Heart left ventricle (tissue), 16 donors: ENCODE data around the gene RPS5. TPM values are rescaled to one million over a fixed set of nuclear protein-coding genes. Genes with fewer than 3 reads are reported as not detected.
A peak's percentile ranks its signal among the peaks of the same experiment; 100 is the strongest.

ENCODE experiments used
- ATAC-seq, 4 donors: fragments of 200-7000 bp; cut with Tn5 transposase; one replicate each; pipeline ENCODE4 v1.9.1; 2020 to 2022; ENCODE audit warnings: moderate library complexity in 4 of 4, mild to moderate bottlenecking in 3 of 4, moderate number of reproducible peaks in 1 of 4
- DNase-seq, 5 donors: peaks; one replicate each; pipeline ENCODE4 v3.0.0-alpha.2; 2020
- H3K27ac ChIP-seq, 12 donors: fragments of 200-600 bp; sonication (generic) in 4 of 12; one replicate each; pipeline versions ENCODE4 v1.5.0 to v1.8.0; 2016 to 2022; ENCODE audit warnings: mild to moderate bottlenecking in 2 of 12
- H3K27me3 ChIP-seq, 9 donors: fragments of 200-600 bp; sonication (generic) in 2 of 9; one replicate each; pipeline versions ENCODE4 v1.5.1 to v1.8.0; 2016 to 2022; ENCODE audit warnings: mild to moderate bottlenecking in 3 of 9
- H3K36me3 ChIP-seq, 9 donors: fragments of 200-600 bp; sonication (generic) in 2 of 9; one replicate each; pipeline versions ENCODE4 v1.5.0 to v1.8.0; 2018 to 2022; ENCODE audit warnings: mild to moderate bottlenecking in 2 of 9
- H3K4me1 ChIP-seq, 12 donors: fragments of 200-600 bp; sonication (generic) in 4 of 12; one replicate each; pipeline versions ENCODE4 v1.5.0 to v1.8.0; 2016 to 2022; ENCODE audit warnings: mild to moderate bottlenecking in 3 of 12
- H3K4me3 ChIP-seq, 12 donors: fragments of 200-600 bp; sonication (generic) in 4 of 12; one replicate each; pipeline versions ENCODE4 v1.5.0 to v1.8.0; 2017 to 2022; ENCODE audit warnings: mild to moderate bottlenecking in 9 of 12, moderate library complexity in 4 of 12
- H3K9me3 ChIP-seq, 12 donors: fragments of 200-600 bp; sonication (generic) in 4 of 12; one replicate each; pipeline versions ENCODE4 v1.5.0 to v1.8.0; 2016 to 2022; ENCODE audit warnings: mild to moderate bottlenecking in 1 of 12
- CTCF ChIP-seq, 12 donors: fragments of 200-600 bp; sonication (generic) in 4 of 12; IDR thresholded peaks; one replicate each; pipeline versions ENCODE4 v1.5.0 to v1.8.0; 2018 to 2022; ENCODE audit warnings: antibody characterized with exemption in 12 of 12, mild to moderate bottlenecking in 5 of 12
- POLR2A ChIP-seq, 2 donors: fragments of 450-650 bp; IDR thresholded peaks; one replicate each; pipeline ENCODE4 v1.6.1; 2017; ENCODE audit warnings: antibody characterized with exemption in 2 of 2, mild to moderate bottlenecking in 2 of 2, moderate library complexity in 2 of 2
- WGBS, 4 donors: extraction: QIAGEN DNeasy Blood & Tissue Kit in 2 of 4; methylation state at CpG; one replicate each; pipeline versions ENCODE4 v1.1.5 to v1.1.7; 2013 to 2018; 5-methylcytosine and 5-hydroxymethylcytosine counted together
- intact Hi-C, 10 donors: fragments of 100-400 bp; cut with DNase I; formaldehyde crosslinking; loops; one replicate each; pipeline versions ENCODE4 v1.11.1 to v1.14.2; 2022
- polyA plus RNA-seq, 2 donors: library from polyadenylated mRNA; stranded (reverse); fragments of 200-250 nt; gene quantifications; one replicate each; pipeline ENCODE4 v1.2.3, GENCODE V29; 2013
- total RNA-seq, 9 donors: library from RNA; depleted of rRNA in 2 of 9; stranded (reverse); fragments of >200 nt in 2 of 9; fragmentation: NEBNext Ultra II Directional in 3 of 9; extraction: Animal tissue kit (Norgen Biotek cat#: 25700) in 3 of 9; gene quantifications; one replicate each; pipeline versions ENCODE4 v1.1.0 to v1.2.4, GENCODE V29; 2016 to 2023
- donor health status: ischemic (EF 13 %, LVEDD 7.1; RV severe dilation, severe dysfunction).
- donor health status: healthy with polysubstance abuse.
- donor health status: DM: no; HTN: yes; CAD: no.
- donor health status: DM: no; HTN: no; CAD: no.
- donor health status: ischemic (EF 25% LVEDD 6.9; RV normal size, moderate dysfunction).
- donor health status: ischemic (EF 25% LVEDD 5.7; RV mildly dilated, moderate dysfunction).
- donor health status: healthy.
- donor health status: DM: yes; HTN: yes; CAD: no.
- donor health status: ischemic (EF 35%, LVEDD 5.7; RV mildly dilated, moderate dysfunction).
- donor health status: nonischemic (EF 11% LVEDD 7.7; RV severe dilation, severe dysfunction).
- donor health status: DM: yes; HTN: yes; CAD: no.
- donor health status: PGD.
- donor health status: ischemic (EF 29% LVEDD 5.4; RV normal size, mild dysfunction).
- donor health status: nonischemic (EF 23%, LVEDD 6.1; RV moderate dilation, normal function).

Gene RPS5
- total and polyA plus RNA-seq, 11 donors, result 346 to 1,718 (median 485) TPM

DNA sequence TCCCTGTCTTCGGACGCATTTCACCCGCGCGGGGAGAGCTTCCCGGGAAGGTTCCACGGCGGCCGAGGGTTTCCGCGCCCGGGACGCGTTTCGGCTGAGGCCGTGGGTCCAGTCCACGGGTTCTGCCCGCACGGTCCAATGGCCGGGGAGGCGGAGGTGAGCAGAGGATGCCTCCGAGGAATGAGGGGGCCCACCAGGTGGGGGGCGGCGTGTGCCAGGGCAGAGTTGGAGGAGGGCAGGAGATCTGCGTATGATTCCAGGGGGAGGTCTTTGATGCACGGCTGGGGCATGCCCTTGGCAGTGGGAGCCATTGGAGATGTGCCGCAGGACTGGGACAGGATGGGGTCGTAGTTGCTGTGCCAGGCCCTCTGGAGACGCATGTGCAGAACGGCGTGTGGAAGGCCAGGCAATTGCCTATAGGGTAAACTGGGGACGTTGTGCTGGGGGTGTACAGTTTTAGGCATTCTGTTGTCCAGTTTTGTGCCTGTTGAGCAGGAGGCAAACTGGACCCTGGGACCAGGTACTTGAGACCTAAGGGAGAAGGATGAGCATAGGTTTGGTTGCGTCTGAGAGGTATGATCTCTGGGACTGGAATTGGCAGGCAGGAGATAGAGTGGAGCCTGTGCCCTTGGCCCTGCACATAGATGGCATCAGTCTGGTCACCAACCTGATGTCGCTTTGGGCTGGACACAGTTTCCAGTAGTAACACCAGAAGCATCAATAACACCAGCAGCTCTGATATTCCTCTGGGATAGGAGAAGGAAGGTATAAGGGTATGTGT, 22.1 kb downstream of the RPS5 start:
- ATAC-seq (peak in 3 of 4 donors; percentile 38 to 51 (median 40)), DNase-seq (peak in 1 of 5 donors; percentile 51)
- WGBS, 4 donors, result 3 to 8% (median 5%) methylated on average over 13 to 34 of the region's 34 CpGs
- intact Hi-C loops, result loop anchor here in 1 of 10 donors (2.0 kb wide), 1 partner anchor 30 kb away; no protein-coding TSS in a partner anchor
- Histone ChIP-seq H3K27ac (peak overlapping the region; percentile 84 to 97 (median 92)), H3K4me3 (peak overlapping the region; percentile 61 to 99 (median 88)), H3K27me3 (no peaks in the 10 kb centered on the region), H3K36me3 (peaks cover 0 to 8% (median 0%) of the 10 kb centered on the region in 9 donors), H3K4me1 (peaks cover 0 to 26% (median 22%) of the 10 kb centered on the region in 12 donors), H3K9me3 (no peaks in the 10 kb centered on the region)
- TF ChIP-seq POLR2A (IDR thresholded peaks at IDR 0.05), result no peak
- no peak for TF ChIP-seq CTCF (IDR thresholded peaks at IDR 0.05)

DNA sequence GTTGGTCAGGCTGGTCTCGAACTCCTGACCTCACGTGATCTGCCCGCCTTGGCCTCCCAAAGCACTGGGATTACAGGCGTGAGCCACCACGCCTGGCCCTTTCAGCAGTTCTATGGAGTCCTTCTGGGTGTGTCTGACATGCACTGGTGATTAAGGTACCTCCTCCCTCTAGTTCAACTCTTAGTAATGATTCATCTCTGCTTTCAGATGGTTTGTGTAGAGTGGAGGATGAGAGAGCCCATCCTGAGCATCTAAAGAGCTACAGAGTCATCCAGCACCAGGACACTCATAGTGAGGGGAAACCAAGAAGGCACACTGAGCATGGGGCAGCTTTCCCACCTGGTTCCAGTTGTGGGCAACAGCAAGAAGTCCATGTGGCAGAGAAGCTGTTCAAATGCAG, 29.5 kb downstream of the RPS5 start:
- peaks cover 3 to 62% (median 43%) of the 10 kb centered on the region in 9 donors for H3K36me3 ChIP-seq
- H3K9me3 ChIP-seq, result peaks cover 0 to 7% (median 0%) of the 10 kb centered on the region in 12 donors
- H3K4me3 ChIP-seq, result no peak overlapping the region
- no peaks in the 10 kb centered on the region for H3K27me3 ChIP-seq
- no peaks in the 10 kb centered on the region for H3K4me1 ChIP-seq
- H3K27ac ChIP-seq, result no peak overlapping the region
- ATAC-seq (no peak), DNase-seq (no peak)
- TF ChIP-seq CTCF (IDR thresholded peaks at IDR 0.05) (no peak), POLR2A (IDR thresholded peaks at IDR 0.05) (no peak)
- whole genome bisulfite sequencing, 4 donors, result 97 to 99% (median 98%) methylated on average over 5 of the region's 5 CpGs
- intact Hi-C loops, result no loop called here

- ATAC-seq, result no peak
- intact Hi-C loops, result no loop called here
- no peak for TF ChIP-seq POLR2A (IDR thresholded peaks at IDR 0.05)
- no peak for TF ChIP-seq CTCF (IDR thresholded peaks at IDR 0.05)
Measured at GRCh38 chr19:58417071-58417470, 30.0 kb downstream of the RPS5 start.

GRCh38 chr19:58428617-58429016, 41.5 kb downstream of the RPS5 start:
- Histone ChIP-seq H3K27ac (no peak overlapping the region), H3K27me3 (no peaks in the 10 kb centered on the region), H3K4me1 (no peaks in the 10 kb centered on the region), H3K9me3 (peaks cover 4 to 80% (median 57%) of the 10 kb centered on the region in 12 donors), H3K36me3 (peaks cover 0 to 21% (median 5%) of the 10 kb centered on the region in 9 donors), H3K4me3 (no peak overlapping the region)
- intact Hi-C loops, result no loop called here
- ATAC-seq, result no peak
- WGBS, 4 donors, result 63 to 83% (median 74%) methylated on average over 1 of the region's 1 CpG
- TF ChIP-seq CTCF (IDR thresholded peaks at IDR 0.05), result no peak
- no peak for TF ChIP-seq POLR2A (IDR thresholded peaks at IDR 0.05)
- DNase-seq, result no peak

More at GRCh38 chr19:58417071-58417470, 30.0 kb downstream of the RPS5 start:
- no peak for DNase-seq
- Histone ChIP-seq H3K36me3 (peaks cover 3 to 65% (median 43%) of the 10 kb centered on the region in 9 donors), H3K27me3 (no peaks in the 10 kb centered on the region), H3K4me3 (no peak overlapping the region), H3K9me3 (peaks cover 0 to 7% (median 0%) of the 10 kb centered on the region in 12 donors), H3K4me1 (no peaks in the 10 kb centered on the region), H3K27ac (no peak overlapping the region)
- 96 to 98% (median 97%) methylated on average over 7 of the region's 7 CpGs for WGBS, 4 donors
